NCI-H146 (cell line): ENCODE results near the gene BYSL.
"Not testable (repeated sequence)": the region's sequence is repeated elsewhere in the genome, so short reads cannot be mapped to it uniquely, and the experiment has no call there.

Source experiments
- DNase-seq: peaks from one replicate; lab custom pipeline; 2025; lab: John Stamatoyannopoulos, UW

Gene BYSL

DNA sequence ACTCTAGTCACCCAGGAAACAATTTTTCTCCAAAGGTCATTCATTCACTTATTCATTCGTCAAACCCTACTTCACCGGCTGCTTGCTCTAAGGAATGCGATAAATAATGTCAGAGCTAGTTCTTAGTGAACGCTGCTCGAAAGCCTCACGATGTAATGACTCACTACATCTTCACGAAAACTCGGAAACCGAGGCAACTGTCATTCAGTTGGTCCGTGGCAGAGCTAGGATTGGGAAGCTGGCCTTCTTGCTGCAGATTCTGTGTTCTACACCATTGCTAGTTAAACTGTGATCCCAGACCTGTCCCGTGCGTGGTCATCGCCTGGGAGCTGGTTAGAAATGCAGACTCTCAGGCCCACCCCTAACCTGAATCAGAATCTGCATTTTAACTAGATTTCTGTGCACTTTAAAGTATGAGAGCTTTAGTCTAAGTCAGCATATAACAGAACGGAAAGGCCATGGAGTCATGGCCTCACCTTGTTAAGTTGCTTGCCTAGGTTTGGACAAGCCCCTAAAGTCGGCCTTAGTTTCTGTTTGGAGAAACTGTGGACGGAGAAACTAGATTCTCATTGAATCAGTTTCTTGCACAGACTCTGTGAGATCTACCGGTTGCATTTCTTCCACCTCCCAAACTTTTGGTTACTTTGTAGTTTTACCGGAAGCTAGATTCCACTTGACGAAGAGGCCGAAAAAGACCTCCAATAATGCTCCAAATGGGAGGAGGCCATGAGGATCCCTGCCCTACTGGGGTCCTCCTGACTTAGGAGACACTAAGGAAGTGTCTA lies 21.0 kb downstream of the BYSL start:
- DNase-seq: no peak

DNA sequence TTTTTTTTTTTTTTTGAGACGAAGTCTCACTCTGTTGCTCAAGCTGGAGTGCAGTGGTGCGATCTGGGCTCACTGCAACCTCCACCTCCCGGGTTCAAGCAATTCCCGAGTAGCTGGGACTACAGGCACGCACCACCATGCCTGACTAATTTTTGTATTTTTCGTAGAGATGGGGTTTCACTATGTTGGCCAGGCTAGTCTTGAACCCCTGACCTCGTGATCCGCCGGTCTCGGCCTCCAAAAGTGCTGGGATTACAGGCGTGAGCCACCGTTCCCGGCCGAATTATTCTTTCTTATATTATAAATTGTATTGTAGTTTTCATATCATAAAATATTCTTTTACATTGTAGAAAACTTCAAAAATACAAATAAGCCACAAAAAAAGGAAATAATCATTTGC lies 21.6 kb downstream of the BYSL start:
- not testable (repeated sequence) for DNase-seq

DNA sequence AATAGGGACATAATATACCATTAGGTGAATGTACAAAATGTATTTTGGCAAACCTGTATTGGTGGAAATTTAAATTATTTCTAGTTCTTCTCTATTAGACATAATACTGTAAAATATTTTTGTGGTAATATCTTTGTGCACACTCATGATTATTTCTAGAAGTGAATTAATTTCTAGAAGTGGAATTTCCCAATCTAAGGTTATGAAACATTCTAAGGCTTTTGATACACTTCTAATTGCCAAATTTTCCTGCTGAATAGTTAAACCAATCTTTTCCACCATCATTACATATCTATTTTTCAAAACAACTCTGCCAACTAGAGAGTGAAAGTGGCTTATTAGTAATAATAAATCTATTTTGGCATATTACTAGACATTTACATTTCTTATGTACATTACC lies 22.2 kb downstream of the BYSL start:
- no peak for DNase-seq

- no peak for DNase-seq
These were observed 26.4 kb downstream of the BYSL start for GRCh38 chr6:41947581-41948220.

DNA sequence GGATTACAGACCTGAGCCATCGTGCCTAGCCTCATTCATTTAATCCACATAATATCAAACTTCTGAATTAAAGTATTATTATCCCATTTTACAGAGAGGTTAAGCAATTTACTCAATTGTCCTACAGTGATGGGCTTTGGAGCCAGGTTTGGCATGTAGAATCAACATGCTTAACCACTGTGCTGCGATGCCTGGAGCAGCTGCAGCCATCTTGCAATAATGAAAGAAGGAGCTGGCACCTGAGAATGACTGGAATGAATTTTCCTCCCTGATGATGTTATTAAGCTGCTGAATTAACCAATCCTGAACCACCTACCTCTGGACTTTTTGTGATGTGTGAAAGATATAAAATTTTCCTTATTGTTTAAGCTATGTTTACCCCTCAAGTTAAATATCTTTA lies 33.4 kb downstream of the BYSL start:
- DNase-seq: no peak

DNA sequence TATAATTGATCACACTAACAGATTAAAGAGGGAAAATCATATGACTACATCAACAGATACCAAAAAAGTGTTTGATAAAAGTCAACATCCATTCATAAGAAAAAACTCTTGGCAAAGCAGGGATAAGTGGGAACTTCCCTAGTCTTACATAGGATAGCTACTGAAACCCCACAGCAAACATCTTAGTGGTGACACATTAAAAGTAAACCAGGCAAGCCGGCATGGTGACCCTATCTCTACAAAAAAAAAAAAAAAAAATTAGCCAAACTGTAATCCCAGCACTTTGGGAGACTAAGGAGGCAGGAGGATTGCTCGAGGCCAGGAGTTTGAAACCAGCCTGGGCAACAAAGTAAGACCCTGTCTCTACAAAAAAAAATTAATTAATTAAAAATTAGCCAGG lies 34.1 kb downstream of the BYSL start:
- DNase-seq: no peak

DNA sequence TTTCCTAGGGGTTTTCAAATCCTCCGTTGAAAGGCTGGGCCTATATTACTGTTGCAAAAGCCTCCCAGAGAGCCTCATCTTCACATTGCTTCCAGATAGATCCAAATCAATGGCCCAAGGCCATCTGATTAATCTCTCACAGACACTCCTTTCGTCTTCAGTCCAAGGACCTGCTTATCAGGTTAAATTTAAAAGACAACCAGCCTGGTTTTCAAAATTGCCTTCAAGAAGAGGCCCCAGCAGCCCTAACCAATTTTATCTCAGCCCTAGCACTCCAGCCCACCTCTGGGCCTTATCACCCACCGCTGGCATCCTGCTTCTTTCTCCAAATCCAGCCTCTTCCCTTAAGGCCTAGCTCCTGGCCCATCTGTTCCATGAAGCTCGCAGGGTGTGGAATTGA lies 35.8 kb downstream of the BYSL start:
- no peak for DNase-seq

DNA sequence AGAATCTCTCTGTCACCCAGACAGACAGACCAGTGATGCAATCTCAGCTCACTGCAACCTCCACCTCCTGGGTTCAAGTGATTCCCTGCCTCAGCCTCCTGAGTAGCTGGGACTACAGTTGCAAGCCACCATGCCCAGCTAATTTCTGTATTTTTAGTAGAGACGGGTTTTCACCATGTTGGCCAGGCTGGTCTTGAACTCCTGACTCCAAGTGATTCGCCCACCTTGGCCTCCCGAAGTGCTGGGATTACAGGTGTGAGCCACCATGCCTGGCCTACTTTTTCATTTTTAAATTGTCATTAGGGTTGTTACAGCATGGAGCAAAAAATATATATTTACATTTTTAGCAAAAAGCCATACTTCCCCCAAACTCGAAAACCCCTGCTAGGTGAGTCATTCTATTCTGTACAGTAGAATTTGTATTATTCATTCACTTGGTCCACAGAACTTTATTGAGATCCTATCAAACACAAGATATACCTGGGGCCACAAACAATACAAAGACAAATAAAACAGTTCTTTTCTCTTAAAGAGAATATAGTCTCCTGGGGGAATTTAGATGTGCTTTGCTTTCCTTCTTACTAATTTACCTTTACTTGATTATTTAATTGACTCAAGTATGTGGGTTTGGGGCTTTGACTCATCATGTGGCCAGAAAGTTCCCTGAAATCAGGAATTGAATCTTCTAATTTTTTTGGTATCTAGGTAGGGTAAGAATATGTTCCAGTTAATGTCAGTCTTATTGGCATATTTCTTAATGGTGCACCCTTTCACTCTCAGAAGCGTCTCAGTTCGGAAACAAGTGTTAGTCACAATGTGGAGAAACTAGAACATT lies 36.9 kb downstream of the BYSL start:
- no peak for DNase-seq

DNA sequence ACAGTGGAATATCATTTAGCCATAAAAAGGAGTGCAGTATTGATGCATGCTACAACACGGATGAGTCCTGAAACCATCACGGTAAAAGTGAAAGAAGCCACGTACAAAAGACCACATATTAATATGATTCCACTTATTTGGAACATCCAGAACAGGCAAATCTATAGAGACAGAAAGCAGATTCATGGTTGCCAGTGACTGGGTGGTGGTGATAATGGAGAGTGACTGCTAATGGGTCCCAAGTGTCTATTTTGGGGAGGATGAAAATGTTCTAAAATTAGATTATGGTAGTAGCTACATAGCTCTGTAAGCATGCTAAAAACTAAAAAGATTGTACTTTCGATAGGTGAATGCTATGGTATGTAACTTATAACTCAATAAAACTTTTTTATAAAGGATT lies 38.7 kb downstream of the BYSL start:
- no peak for DNase-seq

DNA sequence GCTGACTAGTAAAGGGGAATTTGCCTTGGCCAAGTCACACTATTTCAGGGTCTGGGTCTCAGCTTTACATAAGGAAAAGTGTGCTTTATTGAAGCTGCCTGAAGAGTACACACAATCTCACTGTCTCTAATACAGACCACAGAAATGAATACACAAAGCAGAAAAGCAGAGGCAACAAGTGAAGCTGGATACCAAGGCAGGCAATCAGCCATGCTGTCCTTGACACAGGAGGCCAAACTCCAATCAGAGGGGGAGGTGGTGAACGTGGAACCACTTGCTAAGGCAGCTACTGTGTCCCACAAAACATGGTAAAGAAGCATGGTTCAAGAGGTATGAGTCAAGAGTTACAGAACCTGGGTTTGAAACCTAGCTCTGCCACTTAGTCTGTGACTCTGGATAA lies 42.1 kb downstream of the BYSL start:
- DNase-seq: no peak

DNA sequence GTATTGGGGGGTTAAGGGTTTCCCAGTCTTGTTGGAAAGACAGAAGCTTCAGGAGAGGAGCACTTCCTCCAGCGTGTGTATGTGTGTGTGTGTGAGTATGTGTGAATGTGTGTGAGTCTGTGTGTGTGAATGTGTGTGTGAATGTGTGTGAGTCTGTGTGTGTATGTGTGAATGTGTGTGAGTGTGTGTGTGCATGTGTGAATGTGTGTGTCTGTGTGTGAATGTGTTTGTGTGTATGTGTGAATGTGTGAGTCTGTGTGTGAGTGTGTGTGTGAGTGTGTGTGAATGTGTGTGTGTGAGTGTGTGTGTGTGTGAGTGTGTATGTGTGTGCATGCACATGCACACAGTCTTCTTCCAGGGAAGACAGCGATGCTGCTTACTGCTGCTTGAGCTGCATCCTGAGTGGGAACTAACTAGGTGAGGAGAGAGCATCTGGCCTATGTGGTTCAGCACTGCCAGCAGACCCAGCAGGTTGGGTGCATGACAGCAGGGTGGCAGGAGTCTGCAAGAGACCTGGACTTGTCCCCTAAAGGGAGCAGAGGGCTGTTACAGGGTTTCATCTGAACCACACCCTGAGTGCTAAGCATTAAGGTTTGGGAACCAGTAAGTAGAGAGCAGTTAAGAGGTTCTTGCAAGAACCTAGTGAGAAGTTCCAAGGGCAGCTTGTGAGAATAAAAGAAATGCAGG lies 43.0 kb downstream of the BYSL start:
- DNase-seq: no peak

DNA sequence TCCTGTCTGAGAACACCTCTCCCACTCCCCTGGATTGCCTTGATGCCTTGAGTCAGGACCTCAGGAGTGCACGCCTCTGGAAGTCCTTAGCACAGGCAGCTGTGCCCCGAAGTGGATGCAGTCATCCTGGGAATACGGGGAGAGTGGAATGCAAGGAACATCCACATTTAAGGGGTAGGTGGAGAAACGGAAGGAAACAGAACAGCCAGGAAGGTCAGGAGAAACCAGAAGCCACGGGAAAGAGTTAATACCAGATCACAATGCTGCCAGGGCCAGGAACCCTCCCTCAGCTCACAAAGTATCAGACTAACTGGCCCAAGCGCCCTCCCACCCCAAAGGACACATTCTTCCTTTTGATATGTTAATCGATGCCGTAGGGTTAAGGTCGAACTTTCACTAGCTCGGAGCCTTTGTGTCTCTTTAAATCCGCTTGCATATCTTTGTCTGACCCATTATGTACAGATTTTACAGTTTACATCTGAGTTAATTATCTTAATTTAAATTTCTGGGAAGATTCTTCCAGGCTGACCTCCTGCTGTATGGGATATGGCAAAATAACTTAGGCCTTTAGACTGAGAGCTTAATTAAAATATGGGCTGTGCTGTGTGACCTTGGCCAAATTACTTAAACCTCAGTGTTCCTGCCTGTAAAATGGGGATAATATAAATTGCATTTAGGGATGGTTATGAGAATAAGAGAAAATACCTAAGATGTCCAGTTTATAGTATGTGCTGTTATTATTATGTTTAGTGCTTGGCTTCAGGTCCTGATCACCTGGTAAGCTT lies 44.3 kb downstream of the BYSL start:
- DNase-seq: no peak

- no peak for DNase-seq
These were observed 45.1 kb downstream of the BYSL start for GRCh38 chr6:41966214-41966920.

GRCh38 chr6:41966961-41967311 lies 45.6 kb downstream of the BYSL start:
- no peak for DNase-seq

- no peak for DNase-seq
These were observed 46.3 kb downstream of the BYSL start for GRCh38 chr6:41967312-41968287.

DNA sequence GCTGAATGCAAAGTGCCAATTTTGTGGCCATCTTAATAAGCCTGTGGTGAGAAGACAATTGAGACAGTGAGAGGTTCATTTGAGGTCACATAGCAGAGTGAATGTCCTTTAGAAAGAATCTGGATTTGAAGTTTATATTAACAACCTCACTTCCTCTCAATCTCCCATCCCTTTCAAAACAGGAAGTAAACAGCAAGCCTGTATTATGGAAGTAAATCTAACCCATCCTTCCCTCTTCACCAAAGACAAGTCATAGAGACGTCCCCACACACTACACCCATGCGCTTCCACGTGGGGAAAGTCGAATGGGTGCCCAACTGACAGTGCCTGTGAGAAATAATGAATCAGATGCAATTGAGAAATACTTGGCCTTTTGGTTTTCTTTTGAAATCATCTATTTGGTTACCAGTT lies 49.1 kb downstream of the BYSL start:
- DNase-seq: no peak

DNA sequence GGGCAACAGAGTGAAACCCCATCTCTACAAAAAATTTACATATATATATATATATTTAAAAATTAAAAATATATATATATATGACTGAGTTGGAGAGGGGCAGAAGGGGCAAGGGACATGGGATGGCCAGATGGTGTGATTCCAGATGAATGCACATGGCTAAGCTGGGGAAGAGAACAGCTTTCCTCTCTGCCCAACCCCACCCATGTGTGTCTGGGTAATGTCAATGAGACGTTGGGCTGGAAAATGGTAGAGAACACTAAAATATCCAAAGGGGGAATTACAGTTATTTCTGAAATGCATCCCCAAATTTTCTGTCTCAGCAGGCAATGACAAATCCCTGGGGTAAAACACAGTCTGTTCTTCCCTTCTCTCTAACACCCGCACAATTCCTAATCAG lies 51.5 kb downstream of the BYSL start:
- DNase-seq: no peak

DNA sequence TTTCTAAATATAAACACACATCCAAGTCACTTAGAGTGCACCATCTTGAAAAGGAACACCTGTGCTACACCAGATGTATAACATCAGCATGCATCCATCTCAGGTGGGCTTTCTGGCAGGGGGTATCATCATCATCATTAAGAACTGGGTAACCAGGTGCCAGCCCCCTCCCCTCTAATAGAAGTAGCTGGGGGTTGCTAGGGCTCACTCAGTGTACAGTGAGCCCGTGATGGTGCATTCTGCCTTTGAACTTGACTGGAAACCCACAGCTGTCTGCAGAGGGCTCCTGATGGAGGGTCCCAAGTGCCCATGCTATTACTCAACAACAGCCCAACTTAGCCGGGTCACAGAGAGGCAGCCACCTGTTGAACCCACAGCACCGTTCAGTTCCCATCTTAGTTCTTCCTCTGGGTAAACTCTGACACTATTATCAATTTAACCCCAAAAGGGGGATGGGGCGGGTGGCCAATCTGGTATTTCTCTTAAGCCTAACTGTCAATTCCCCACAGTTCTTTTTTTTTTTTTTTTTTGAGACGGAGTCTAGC lies 53.1 kb downstream of the BYSL start:
- no peak for DNase-seq

GRCh38 chr6:41975276-41975675 lies 54.0 kb downstream of the BYSL start:
- DNase-seq: no peak
